GM19193 (cell line): ENCODE results near the gene BPIFB3.

ENCODE experiments used
- POLR2A ChIP-seq: IDR thresholded peaks from 4 replicates; pipeline ENCODE4 v1.6.1; 2011; ENCODE audit not compliant: insufficient read depth, insufficient read length; ENCODE audit errors: extremely low read depth

Gene BPIFB3

DNA sequence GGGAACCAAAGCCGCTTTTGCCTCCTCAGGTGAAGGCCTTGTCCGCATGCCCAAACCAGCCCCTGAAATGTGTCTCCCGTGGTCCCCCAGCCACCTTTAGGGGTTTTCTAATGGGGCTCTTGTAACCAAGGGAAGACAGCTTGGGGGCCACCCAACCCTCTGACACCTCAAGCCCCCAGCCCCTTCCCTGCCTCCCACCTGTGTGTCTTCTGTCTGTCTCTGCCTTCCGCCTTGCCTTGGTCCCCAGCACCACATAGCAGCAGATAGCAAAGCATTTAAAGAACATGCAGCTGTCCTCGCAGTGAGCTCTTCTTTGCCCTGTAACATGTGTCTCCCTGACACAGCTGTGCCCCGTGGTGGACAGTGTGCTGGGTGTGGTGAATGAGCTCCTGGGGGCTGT, 9.6 kb downstream of the BPIFB3 start:
- no peak for TF ChIP-seq POLR2A

GRCh38 chr20:33064572-33065287, 11.0 kb downstream of the BPIFB3 start:
- TF ChIP-seq POLR2A = no peak

GRCh38 chr20:33065785-33066184, 12.1 kb downstream of the BPIFB3 start:
- TF ChIP-seq POLR2A = no peak

- TF ChIP-seq POLR2A = no peak
Observed at GRCh38 chr20:33067806-33068205, 14.1 kb downstream of the BPIFB3 start.

GRCh38 chr20:33068251-33068939, 14.7 kb downstream of the BPIFB3 start:
- TF ChIP-seq POLR2A = no peak

GRCh38 chr20:33069673-33070072, 16.0 kb downstream of the BPIFB3 start:
- TF ChIP-seq POLR2A = no peak

- TF ChIP-seq POLR2A = no peak
Observed at GRCh38 chr20:33070111-33071053, 16.7 kb downstream of the BPIFB3 start.

DNA sequence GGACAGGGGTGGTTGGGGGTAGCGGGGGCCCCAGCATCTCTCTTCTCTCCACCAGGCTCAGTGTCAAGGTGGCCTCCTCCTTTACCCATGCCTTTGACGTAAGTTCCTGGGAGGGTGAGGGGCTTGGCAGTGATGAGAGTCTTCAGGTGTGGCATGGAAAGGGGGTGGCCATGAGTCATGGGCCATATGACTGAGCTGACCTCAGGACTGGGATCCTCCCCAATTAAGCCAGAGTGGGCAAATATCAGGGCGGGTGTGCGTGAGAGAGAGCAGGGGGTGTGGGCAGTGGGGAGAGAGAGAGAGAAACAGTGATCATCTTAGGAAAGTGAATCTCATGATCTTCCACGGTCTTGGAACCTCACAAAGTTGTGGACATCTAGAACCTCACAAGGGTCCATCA, 17.5 kb downstream of the BPIFB3 start:
- no peak for TF ChIP-seq POLR2A

DNA sequence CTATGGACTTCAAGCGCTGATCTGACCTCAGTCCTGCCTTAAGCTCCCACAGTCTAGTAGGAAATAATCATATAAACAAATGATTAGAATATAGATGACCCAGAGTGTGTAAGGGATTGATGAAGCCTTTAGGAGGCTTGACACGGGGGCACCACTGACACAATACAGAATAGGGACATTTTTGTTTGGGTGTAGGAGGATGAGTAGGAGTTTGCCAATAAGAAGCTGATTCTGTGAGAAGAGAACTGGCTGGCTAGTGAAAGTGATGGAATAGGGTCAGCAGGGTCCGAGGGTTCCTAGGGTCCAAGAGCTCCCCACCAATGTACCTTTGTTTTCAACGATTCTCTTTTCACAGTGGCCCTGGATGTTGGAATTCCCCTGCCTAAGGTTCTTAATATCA, 18.7 kb downstream of the BPIFB3 start:
- no peak for TF ChIP-seq POLR2A

- TF ChIP-seq POLR2A = no peak
Observed at GRCh38 chr20:33072813-33073212, 19.1 kb downstream of the BPIFB3 start.

- no peak for TF ChIP-seq POLR2A
Observed at GRCh38 chr20:33074675-33075074, 21.0 kb downstream of the BPIFB3 start.

DNA sequence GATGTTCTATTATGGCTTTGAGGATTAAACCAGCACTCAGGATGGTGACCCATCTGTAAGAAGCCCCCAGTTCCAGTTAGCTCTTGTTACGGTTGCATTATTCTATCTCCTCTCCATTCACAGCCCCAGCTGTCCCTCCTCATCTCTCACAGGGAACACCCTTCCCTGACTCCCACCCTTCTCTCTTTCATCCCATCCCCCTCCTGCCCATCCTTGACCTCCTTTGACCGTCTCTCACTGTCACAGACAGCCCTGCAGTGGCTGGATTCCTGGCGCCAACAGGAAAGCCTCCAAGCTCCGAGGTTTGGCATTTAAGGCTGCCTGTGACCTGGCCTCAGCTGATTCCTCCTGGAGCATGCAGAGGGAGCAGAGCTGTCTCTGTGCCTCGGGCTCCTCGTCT, 21.6 kb downstream of the BPIFB3 start:
- TF ChIP-seq POLR2A = no peak

DNA sequence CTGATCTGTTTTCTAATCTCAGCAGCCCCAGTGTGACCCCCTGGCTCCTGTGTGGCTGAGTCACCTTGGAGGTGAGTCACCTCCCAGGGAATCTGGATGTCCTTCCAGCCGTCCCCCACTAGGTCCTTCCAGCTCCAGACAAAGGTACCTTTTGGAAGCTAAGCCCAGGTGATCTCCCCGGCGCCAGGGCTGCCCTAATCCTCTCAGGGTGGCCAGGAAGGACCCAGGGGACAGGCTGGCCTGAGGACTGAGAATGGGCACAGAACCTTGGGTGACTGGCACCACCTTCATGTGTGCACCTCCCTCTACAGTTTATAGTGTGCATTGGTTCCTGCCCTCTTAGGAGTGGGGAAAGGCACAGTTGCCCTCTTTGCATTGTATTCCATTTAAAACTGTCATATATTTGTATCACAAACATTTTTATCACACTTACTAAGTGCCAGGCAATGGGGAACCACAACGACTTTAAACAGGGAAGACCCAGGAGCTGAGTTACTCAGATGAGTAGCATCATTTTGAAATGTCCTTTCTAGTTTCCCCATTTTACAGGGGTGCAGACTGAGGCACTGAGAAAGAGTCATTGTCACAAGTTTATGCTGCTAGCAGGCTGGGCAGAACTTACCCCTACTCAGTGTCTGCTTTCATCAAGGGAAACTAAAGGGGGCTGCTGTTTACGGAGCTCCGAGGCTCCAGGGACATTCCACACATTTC, 23.1 kb downstream of the BPIFB3 start:
- TF ChIP-seq POLR2A = no peak

- TF ChIP-seq POLR2A = no peak
Observed at GRCh38 chr20:33079259-33079658, 25.6 kb downstream of the BPIFB3 start, which contains the start of gene BPIFB4. Gene BPIFB4, plus strand, starts transcription at chr20:33079643. Its CDS starts 1,884 bp downstream, at chr20:33081527.
